ENCODE data around the gene SLC22A31. TPM values are rescaled to one million over a fixed set of nuclear protein-coding genes. Genes with fewer than 3 reads are reported as not detected.
A peak's percentile ranks its signal among the peaks of the same experiment; 100 is the strongest.

SLC22A31 gene
- total and polyA plus RNA-seq, 9 of the 15 experiments (the other 6 are each of a cell fraction or from before 2014, with no cell fraction given) = 0.29 to 2.2 (median 0.47) TPM; not detected in 3

- BruUV-seq (replicated peaks) = no TSS peak
- in situ Hi-C loops (cut with MboI) = no loop called here
- H3K9me3 ChIP-seq (replicated peaks; ENCODE audit: control insufficient read depth, insufficient read depth, low read depth, low read length) = no peaks in the 10 kb centered on the region
- H3K4me2 ChIP-seq (ENCODE audit: insufficient read depth, low read length) = peak overlapping the region; percentile 64
- H2AFZ ChIP-seq (ENCODE audit: low read depth, low read length) = peak overlapping the region; percentile 66; the same call in 1 of the 2 replicates
- H3K4me1 ChIP-seq (replicated peaks in 1 of 2; ENCODE audit: control insufficient read depth in 2 of 2, insufficient read depth in 2 of 2, low read length in 2 of 2) = peaks cover 0 to 70% of the 10 kb centered on the region in 2 experiments; a peak in 4 of 5 replicates
- no peaks in the 10 kb centered on the region for H3K79me2 ChIP-seq (ENCODE audit: control insufficient read depth, insufficient read depth, low read length)
- no peak for TF ChIP-seq ZNF77 (CRISPR knock-in tag; IDR thresholded peaks at IDR 0.05)
- TF ChIP-seq EGR1 (conservative IDR thresholded peaks at IDR 0.05) = peak; percentile 52
- no peak for TF ChIP-seq NFE2L1 (tag; IDR thresholded peaks at IDR 0.05; ENCODE audit: borderline replicate concordance, low read depth)
- 0 out of 2 replicates have a peak, but pooled peaks have one; percentile 1 for TF ChIP-seq PHF8 (IDR thresholded peaks at IDR 0.05; ENCODE audit: borderline replicate concordance, low read length)
- no peak for TF ChIP-seq ETV1 (tag; conservative IDR thresholded peaks at IDR 0.05; ENCODE audit: low read depth)
- TF ChIP-seq CREB1 (IDR thresholded peaks at IDR 0.05) = peak; percentile 30; the same call in 1 of the 2 replicates
- no peak for TF ChIP-seq CREB1 (CRISPR knock-in tag; IDR thresholded peaks at IDR 0.05)
- TF ChIP-seq CREM (IDR thresholded peaks at IDR 0.05; ENCODE audit: low read depth) = 0 out of 2 replicates have a peak, but pooled peaks have one; percentile 40
- TF ChIP-seq KDM1A (IDR thresholded peaks at IDR 0.05) = peak in 1 of 2 experiments; percentile 10; a peak in 1 of 4 replicates
- ChIA-PET POLR2A (interaction anchor here (0.7 to 1.6 kb wide), 2 partner anchors 382 to 694 kb away, joined by 3 to 7 read pairs; partner anchors contain the start of gene APRT), CTCF (ENCODE audit: low intra/inter-chr PET ratio) (no interaction called here)
- H3K27ac ChIP-seq (ENCODE audit: extremely low read depth, low read depth, low read length) = no peak overlapping the region
- H3K27me3 ChIP-seq (ENCODE audit: control insufficient read depth in 2 of 2, insufficient read depth in 2 of 2, low read length in 2 of 2) = peaks cover 0 to 14% of the 10 kb centered on the region in 2 experiments; a peak in 1 of 5 replicates
- no peaks in the 10 kb centered on the region for H3K36me3 ChIP-seq (ENCODE audit: control insufficient read depth, insufficient read depth, low read length)
- peak overlapping the region in 1 of 2 experiments; percentile 55; a peak in 1 of 4 replicates for H3K9ac ChIP-seq (ENCODE audit: insufficient read depth in 1 of 2, low read depth in 2 of 2, low read length in 2 of 2)
- H3K9me1 ChIP-seq (ENCODE audit: control insufficient read depth, insufficient read depth, low read length) = no peaks in the 10 kb centered on the region
- no peak for FAIRE-seq
- intact Hi-C loops (cut with micrococcal nuclease) = no loop called here
- ATAC-seq = 0 out of 3 replicates have a peak, but pooled peaks have one; percentile 4
- WGBS (ENCODE audit: insufficient coverage, low coverage, missing lambda C conversion rate) = 59% methylated on average over 28 of the region's 38 CpGs
- H3K4me3 ChIP-seq = peak overlapping the region; percentile 19
- no peaks in the 10 kb centered on the region for H4K20me1 ChIP-seq (replicated peaks; ENCODE audit: control insufficient read depth, insufficient read depth, low read length)
- no peak for DNase-seq (ENCODE audit: extremely low read depth in 1 of 4, low spot score in 3 of 4)
These were observed 6.6 kb downstream of the SLC22A31 start for GRCh38 chr16:89193576-89194293.
